Measurements from ENCODE around the gene ADCYAP1R1. TPM values are rescaled to one million over a fixed set of nuclear protein-coding genes. Genes with fewer than 3 reads are reported as not detected.

The ADCYAP1R1 gene
- total RNA-seq, 1 experiment from 2014 or later = 8.9 TPM

DNA sequence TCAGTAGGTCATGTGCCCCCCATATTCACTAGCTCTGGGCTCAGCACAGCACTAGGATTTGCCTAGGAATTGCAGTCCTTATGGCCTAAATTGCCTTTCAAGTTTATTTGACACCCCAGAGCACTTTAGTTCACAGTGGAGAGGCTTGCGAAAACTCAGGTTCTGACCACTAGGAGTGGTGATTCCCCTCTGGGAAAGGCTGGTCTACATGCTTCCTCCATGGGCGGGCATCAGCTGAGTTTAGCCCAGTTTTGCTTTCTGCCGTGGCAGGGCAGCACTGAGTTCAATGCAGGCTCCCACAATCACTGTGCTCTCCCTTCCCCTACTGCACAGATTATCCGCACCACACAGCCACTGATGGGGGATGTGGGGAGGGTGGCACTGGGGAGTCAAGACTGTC, 94.4 kb downstream of the ADCYAP1R1 start:
- H3K4me1 Mint-ChIP-seq = 0 out of 4 replicates have a peak, but pooled peaks cover 0 to 2% of the 10 kb centered on the region in 2 experiments
- no peak overlapping the region for H2BK120ac ChIP-seq (ENCODE audit: low read depth, low read length, poor library complexity, severe bottlenecking)
- H3K4ac ChIP-seq (ENCODE audit: low read depth, low read length) = no peak overlapping the region
- no CpG with 5 or more reads among the region's 4 CpGs for WGBS (ENCODE audit: extremely low coverage, insufficient read length, low lambda C conversion rate)
- H3K4me2 ChIP-seq (ENCODE audit: insufficient read depth, insufficient read length, low read length) = no peak overlapping the region
- TF ChIP-seq, protein P1, sequence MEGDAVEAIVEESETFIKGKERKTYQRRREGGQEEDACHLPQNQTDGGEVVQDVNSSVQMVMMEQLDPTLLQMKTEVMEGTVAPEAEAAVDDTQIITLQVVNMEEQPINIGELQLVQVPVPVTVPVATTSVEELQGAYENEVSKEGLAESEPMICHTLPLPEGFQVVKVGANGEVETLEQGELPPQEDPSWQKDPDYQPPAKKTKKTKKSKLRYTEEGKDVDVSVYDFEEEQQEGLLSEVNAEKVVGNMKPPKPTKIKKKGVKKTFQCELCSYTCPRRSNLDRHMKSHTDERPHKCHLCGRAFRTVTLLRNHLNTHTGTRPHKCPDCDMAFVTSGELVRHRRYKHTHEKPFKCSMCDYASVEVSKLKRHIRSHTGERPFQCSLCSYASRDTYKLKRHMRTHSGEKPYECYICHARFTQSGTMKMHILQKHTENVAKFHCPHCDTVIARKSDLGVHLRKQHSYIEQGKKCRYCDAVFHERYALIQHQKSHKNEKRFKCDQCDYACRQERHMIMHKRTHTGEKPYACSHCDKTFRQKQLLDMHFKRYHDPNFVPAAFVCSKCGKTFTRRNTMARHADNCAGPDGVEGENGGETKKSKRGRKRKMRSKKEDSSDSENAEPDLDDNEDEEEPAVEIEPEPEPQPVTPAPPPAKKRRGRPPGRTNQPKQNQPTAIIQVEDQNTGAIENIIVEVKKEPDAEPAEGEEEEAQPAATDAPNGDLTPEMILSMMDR (conservative IDR thresholded peaks at IDR 0.05) = peak; percentile 13; the same call in 1 of the 3 replicates
- H3K27me3 ChIP-seq (ENCODE audit: insufficient read depth, low read length) = no peaks in the 10 kb centered on the region
- no peak overlapping the region for H2BK15ac ChIP-seq (ENCODE audit: low read depth, low read length)
- H4K8ac ChIP-seq (replicated peaks; ENCODE audit: insufficient read length, low read depth, low read length) = no peak overlapping the region
- no peak overlapping the region for H3K4me3 Mint-ChIP-seq
- no peak overlapping the region for H3K56ac ChIP-seq (ENCODE audit: insufficient read length, low read depth, low read length)
- no peaks in the 10 kb centered on the region for H3K79me2 ChIP-seq (ENCODE audit: insufficient read depth, low read length)
- peaks cover 0 to 10% of the 10 kb centered on the region in 2 experiments; a peak in 1 of 5 replicates for H3K9me3 Mint-ChIP-seq
- H2AK5ac ChIP-seq (ENCODE audit: insufficient read length, low read length) = no peak overlapping the region
- no peak overlapping the region for H3K9ac ChIP-seq (ENCODE audit: extremely low read depth, insufficient read length, low read length)
- H4K20me1 ChIP-seq (ENCODE audit: control insufficient read depth, insufficient read depth, insufficient read length) = no peaks in the 10 kb centered on the region
- H3K27ac ChIP-seq (ENCODE audit: insufficient read length, low read depth, low read length) = no peak overlapping the region
- H3K27ac Mint-ChIP-seq = no peak overlapping the region
- no peaks in the 10 kb centered on the region for H3K4me1 ChIP-seq (ENCODE audit: insufficient read depth, low read length)
- no peak overlapping the region for H2BK20ac ChIP-seq (ENCODE audit: low read depth, low read length, poor library complexity, severe bottlenecking)
- no peak overlapping the region for H3K14ac ChIP-seq (ENCODE audit: insufficient read depth, low read length)
- H3K36me3 Mint-ChIP-seq (ENCODE audit: insufficient read depth in 1 of 3, low read depth in 3 of 3) = no peaks in the 10 kb centered on the region
- H3K18ac ChIP-seq (ENCODE audit: insufficient read length, low read depth, low read length) = no peak overlapping the region
- DNase-seq = no peak
- H3K79me1 ChIP-seq (ENCODE audit: insufficient read depth, low read depth, low read length, poor library complexity, severe bottlenecking) = no peaks in the 10 kb centered on the region
- no peak overlapping the region for H3T11ph ChIP-seq (ENCODE audit: low read length)
- H2AFZ ChIP-seq (ENCODE audit: low read length) = no peak overlapping the region
- no peak overlapping the region for H4K91ac ChIP-seq (ENCODE audit: insufficient read length, low read depth, low read length)
- peaks cover 11% of the 10 kb centered on the region for H3K27me3 Mint-ChIP-seq (ENCODE audit: low read depth)
- no peak overlapping the region for H2BK12ac ChIP-seq (ENCODE audit: insufficient read length, low read depth, low read length)
- no peak overlapping the region for H2BK5ac ChIP-seq (ENCODE audit: insufficient read length, low read length)
- H4K5ac ChIP-seq (ENCODE audit: insufficient read length, low read depth, low read length) = no peak overlapping the region
- H3K23ac ChIP-seq (ENCODE audit: insufficient read length, low read depth, low read length) = no peak overlapping the region
- H3K23me2 ChIP-seq (ENCODE audit: insufficient read length, low read depth, low read length, poor library complexity, severe bottlenecking) = no peaks in the 10 kb centered on the region
- no peaks in the 10 kb centered on the region for H3K9me3 ChIP-seq (ENCODE audit: control insufficient read depth, low read depth, low read length)
